H1 (cell line): ENCODE data around the gene CHST12.

Source experiments
- CEBPB ChIP-seq: IDR thresholded peaks from 2 replicates; pipeline ENCODE4 v1.6.1; 2012; ENCODE audit warnings: low read depth, low read length
- CHD1 ChIP-seq: IDR thresholded peaks from 2 replicates; pipeline ENCODE4 v1.6.1; 2012; ENCODE audit warnings: low read depth, low read length, improper control_type of control experiment
- EZH2 ChIP-seq: fragments of 200-600 bp; sonication (generic); IDR thresholded peaks from 2 replicates; pipeline ENCODE4 v1.7.1; 2012; ENCODE audit warnings: low read depth, mild to moderate bottlenecking, moderate library complexity, low read length, inconsistent platforms; ENCODE audit not compliant: severe bottlenecking
- SIRT6 ChIP-seq: IDR thresholded peaks from one replicate; pipeline ENCODE4 v1.7.1; 2012; ENCODE audit warnings: low read length, inconsistent platforms
- TF ChIP-seq, protein P1 (sequence below), 3 experiments: IDR thresholded peaks; 1 replicate in 2 of 3; 2 replicates in 1 of 3; pipeline versions ENCODE4 v1.5.1 to v1.6.1; 2011; ENCODE audit warnings: low read length in 3 of 3, mild to moderate bottlenecking in 3 of 3, inconsistent platforms in 2 of 3, low read depth in 1 of 3, moderate library complexity in 1 of 3; ENCODE audit not compliant: insufficient read depth in 1 of 3; ENCODE audit errors: control extremely low read depth in 1 of 3

GRCh38 chr7:2472739-2473138, 69.3 kb downstream of the CHST12 start:
- TF ChIP-seq CHD1 (no peak), SIRT6 (no peak), CEBPB (no peak), EZH2 (no peak)
- TF ChIP-seq, protein P1, sequence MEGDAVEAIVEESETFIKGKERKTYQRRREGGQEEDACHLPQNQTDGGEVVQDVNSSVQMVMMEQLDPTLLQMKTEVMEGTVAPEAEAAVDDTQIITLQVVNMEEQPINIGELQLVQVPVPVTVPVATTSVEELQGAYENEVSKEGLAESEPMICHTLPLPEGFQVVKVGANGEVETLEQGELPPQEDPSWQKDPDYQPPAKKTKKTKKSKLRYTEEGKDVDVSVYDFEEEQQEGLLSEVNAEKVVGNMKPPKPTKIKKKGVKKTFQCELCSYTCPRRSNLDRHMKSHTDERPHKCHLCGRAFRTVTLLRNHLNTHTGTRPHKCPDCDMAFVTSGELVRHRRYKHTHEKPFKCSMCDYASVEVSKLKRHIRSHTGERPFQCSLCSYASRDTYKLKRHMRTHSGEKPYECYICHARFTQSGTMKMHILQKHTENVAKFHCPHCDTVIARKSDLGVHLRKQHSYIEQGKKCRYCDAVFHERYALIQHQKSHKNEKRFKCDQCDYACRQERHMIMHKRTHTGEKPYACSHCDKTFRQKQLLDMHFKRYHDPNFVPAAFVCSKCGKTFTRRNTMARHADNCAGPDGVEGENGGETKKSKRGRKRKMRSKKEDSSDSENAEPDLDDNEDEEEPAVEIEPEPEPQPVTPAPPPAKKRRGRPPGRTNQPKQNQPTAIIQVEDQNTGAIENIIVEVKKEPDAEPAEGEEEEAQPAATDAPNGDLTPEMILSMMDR (IDR thresholded peaks at IDR 0.05; ENCODE audit: control extremely low read depth in 1 of 3, insufficient read depth in 1 of 3, low read depth in 1 of 3, low read length in 3 of 3): peak in 1 of 3 experiments; percentile 25; a peak in 1 of 4 replicates
